GM19099 (cell line): ENCODE results near the gene PGAP1.

Experiments
- POLR2A ChIP-seq: IDR thresholded peaks from 3 replicates; pipeline ENCODE4 v1.6.1; 2011; ENCODE audit warnings: low read depth; ENCODE audit not compliant: insufficient read length; ENCODE audit errors: extremely low read depth

Gene PGAP1

DNA sequence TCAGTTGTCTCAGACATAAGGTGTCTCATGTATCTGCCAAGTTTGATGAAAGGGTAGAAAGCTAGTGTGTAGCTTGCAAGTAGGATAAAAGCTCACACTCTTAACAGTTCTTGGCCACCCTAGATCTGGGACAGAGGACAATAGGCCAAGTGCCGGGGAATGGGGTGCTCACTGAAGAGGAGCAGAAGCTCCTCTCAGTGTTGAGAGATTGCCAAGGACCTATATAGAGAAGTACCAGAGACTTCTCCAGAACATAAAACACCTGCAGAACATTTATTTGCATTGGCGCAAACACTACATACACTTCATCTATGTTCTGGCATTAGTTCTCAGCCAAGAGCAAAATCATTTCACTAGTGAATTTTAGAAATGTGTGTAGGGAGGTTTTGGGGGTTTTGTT lies 124.1 kb downstream of the PGAP1 start:
- no peak for TF ChIP-seq POLR2A

GRCh38 chr2:196801674-196802261 lies 124.7 kb downstream of the PGAP1 start:
- no peak for TF ChIP-seq POLR2A

GRCh38 chr2:196798980-196799379 lies 127.5 kb downstream of the PGAP1 start:
- no peak for TF ChIP-seq POLR2A

GRCh38 chr2:196792865-196793264 lies 133.6 kb downstream of the PGAP1 start:
- TF ChIP-seq POLR2A = no peak

DNA sequence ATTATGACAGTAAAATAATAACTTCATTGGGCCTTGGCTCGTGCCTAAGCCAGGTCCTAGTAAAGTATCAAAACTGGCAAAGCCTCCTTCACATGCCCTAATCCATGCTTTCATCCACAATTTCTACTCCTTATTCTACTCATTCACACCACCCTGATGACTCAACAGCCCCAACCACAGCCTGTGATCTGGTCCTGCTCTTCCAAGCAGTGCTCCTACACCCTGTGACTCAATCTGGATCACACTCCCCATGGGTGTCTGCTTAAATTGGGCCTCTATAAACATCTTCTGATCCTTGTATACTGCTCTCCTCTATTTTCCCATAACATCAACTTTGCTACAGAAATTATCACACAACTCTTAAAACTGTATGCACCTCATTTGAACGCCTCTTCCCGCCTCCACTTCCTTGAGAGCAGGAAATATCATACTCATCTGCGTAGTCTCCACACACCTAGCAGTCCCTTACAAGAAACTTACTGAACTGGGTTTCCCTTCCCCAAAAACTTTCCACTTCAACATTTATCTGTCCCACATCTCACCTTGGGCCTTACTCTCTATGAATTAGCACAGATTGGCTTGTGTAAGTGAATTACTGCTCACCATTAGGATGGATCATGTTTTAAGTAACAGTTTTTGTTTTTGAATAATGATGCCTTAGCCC lies 142.9 kb downstream of the PGAP1 start:
- no peak for TF ChIP-seq POLR2A
